ENCODE data around the gene SPAG17.

GRCh38 chr1:118189564-118189963, 4.5 kb upstream of the SPAG17 start:
- no peak for TF ChIP-seq CTCF (conservative IDR thresholded peaks at IDR 0.05; ENCODE audit: low read depth in 2 of 2)
- TF ChIP-seq POLR2AphosphoS5 (IDR thresholded peaks at IDR 0.05; ENCODE audit: low read depth): no peak
- TF ChIP-seq EZH2phosphoT487 (IDR thresholded peaks at IDR 0.05; ENCODE audit: unreplicated experiment): no peak
- no peak for TF ChIP-seq EZH2 (IDR thresholded peaks at IDR 0.05; ENCODE audit: low read depth, unreplicated experiment)
- TF ChIP-seq REST (IDR thresholded peaks at IDR 0.05; ENCODE audit: unreplicated experiment): no peak
- TF ChIP-seq CREB1 (CRISPR knock-in tag; IDR thresholded peaks at IDR 0.05; ENCODE audit: low read depth): no peak
